Measurements from ENCODE around the gene SAMD3.
"Not testable (repeated sequence)": the region's sequence is repeated elsewhere in the genome, so short reads cannot be mapped to it uniquely, and the experiment has no call there.

The SAMD3 gene

DNA sequence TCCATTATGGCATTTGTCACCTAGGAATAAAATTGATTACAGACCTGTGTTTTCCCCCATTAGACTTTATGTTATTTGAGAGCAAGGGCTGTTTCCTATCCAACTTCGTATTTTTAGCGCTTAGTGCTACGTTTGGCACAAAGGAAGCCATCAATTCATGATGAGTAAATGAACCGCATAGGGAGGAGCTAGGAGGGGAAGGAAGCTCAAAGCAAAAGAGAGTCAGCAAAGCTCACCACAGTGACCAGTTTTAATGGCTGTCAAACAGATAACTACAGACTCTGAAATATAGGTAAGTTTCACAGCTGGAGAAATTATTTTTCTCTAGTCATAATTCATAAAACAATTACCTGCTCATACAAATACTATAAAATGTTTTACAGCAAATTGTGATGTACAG, 6.9 kb upstream of the SAMD3 start:
- no peak overlapping the region for H3K4me3 ChIP-seq (ENCODE audit: low read length)
- TF ChIP-seq ZNF274 (IDR thresholded peaks at IDR 0.05; ENCODE audit: low read depth, low read length): no peak

DNA sequence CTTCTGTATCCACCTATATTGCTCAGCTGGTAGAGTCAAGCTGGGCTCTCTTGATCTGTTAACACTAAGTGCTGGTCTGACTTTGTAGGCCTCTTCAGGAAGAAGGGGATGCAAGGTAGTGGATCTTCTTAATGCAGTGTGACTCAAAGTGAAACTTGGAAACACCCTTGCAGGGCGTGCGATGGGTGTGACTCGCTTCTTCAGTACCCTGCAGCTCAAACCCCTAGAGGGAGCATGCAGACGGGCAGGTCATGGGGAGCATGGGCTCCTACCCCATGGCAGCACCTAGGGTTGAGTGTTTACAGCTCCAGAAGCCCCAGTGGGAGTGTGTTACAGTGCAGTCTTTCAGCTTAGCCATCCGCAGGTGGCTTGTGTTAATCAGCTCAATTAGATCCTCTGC, 757 bp upstream of the SAMD3 start:
- no peak overlapping the region for H3K4me3 ChIP-seq (ENCODE audit: low read length)
- no peak for TF ChIP-seq ZNF274 (IDR thresholded peaks at IDR 0.05; ENCODE audit: low read depth, low read length)

DNA sequence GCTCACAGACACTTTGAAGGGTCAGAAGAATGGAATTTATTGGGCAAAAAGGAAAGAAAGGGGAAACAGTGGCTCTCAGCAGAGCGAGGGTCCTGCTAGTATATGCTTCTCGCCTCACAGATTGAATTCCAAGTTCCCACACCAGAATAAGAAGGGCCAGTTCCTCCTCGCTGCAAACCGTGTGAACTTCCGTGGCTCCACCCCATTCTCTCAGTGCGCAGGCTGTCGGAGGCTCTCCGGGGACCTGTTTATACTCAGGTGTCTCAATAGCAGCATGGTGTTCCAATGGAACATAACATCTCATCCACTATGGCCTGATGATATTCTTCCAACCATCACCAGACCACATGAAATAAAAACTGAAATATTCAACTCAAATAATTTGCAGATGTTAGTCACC, 4.6 kb downstream of the SAMD3 start:
- no peak overlapping the region for H3K4me3 ChIP-seq (ENCODE audit: low read length)
- TF ChIP-seq ZNF274 (IDR thresholded peaks at IDR 0.05; ENCODE audit: low read depth, low read length): no peak

DNA sequence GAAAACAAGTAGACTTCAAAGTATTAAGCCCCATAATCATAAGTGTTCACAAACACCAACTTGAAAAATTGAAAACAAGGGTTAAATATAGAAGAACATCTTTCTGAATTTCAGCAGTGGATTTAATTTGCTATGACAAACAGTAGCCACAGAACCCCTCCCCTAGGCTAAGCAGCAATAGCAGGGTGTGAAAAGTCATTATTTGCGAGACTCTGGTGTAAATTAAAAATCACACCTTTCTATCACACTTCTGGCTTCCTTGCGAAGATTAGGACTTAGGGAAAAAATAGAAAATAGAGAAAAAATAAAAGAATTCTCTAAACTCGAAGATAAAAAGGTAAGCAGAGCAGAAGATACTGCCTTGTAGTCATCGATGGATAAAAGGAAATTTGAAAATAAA, 6.1 kb downstream of the SAMD3 start:
- no peak for TF ChIP-seq ZNF274 (IDR thresholded peaks at IDR 0.05; ENCODE audit: low read depth, low read length)
- H3K4me3 ChIP-seq (ENCODE audit: low read length): no peak overlapping the region

DNA sequence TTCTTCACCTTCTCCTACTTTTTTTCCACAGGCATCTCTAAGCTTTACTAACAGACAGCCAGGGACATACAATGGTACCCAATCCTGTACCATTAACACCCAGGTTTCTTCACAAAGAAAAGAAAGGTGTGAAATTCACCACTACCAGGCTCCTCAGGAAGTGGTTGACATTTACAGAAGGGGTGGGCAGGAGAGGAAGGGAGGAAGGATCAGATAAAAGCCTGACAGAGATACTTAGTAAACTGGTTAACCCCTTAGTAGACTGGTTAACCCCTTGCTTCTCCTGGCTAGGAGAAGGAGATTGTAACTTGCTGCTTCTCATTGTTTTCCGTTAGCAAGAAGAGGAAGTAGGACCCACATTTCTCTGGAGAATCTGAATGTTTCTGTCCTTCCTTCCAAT, 7.2 kb downstream of the SAMD3 start:
- no peak overlapping the region for H3K4me3 ChIP-seq (ENCODE audit: low read length)
- TF ChIP-seq ZNF274 (IDR thresholded peaks at IDR 0.05; ENCODE audit: low read depth, low read length): no peak

DNA sequence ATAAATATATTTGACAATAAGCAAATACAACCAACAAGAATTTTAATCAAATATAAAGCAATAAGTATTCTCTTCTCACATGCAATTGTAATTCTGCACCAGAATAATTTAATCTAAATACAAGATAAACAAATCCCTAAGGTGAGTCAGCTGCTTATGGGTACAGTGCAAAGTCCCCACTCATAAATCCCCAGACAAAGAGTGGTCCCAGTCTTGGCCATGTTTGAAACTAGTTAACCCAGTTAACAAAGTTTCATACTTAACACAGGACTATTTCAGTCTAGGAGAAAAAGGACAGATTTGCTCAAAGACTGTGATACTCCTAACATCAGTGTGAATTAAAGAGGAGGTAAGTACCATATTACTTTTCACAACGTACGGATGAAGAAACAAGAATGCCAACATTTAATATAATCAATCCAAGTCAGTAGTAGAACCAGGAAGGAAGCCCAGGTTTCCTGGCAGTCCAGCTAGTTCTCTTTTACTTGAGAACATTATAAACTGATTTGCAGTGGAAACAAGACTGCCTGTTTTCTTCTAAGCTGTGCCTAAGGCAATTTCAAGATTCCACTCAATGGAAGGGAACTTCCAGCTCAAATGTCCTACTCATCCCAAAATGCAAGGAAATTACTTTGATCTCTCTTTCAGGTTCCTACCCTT, 10.4 kb downstream of the SAMD3 start:
- H3K4me3 ChIP-seq (ENCODE audit: low read length): no peak overlapping the region
- TF ChIP-seq ZNF274 (IDR thresholded peaks at IDR 0.05; ENCODE audit: low read depth, low read length): no peak

DNA sequence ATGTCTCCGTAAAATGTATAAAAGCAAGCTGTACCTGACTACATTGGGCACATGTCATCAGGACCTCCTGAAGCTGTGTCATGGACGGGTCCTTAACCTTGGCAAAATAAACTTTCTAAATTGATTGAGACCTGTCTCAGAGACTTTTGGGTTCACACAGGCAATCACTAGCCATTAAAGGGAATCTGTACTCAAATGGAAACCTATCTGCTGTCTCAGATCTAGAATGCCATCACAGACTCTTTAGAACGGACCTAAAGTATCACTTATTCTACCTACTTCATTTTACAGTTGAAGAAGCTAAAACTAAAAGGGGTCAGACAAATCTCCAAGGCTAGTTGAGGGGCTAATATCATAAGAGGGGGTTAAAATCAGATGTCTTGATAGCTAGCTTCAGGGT, 11.1 kb downstream of the SAMD3 start:
- no peak for TF ChIP-seq ZNF274 (IDR thresholded peaks at IDR 0.05; ENCODE audit: low read depth, low read length)
- no peak overlapping the region for H3K4me3 ChIP-seq (ENCODE audit: low read length)

DNA sequence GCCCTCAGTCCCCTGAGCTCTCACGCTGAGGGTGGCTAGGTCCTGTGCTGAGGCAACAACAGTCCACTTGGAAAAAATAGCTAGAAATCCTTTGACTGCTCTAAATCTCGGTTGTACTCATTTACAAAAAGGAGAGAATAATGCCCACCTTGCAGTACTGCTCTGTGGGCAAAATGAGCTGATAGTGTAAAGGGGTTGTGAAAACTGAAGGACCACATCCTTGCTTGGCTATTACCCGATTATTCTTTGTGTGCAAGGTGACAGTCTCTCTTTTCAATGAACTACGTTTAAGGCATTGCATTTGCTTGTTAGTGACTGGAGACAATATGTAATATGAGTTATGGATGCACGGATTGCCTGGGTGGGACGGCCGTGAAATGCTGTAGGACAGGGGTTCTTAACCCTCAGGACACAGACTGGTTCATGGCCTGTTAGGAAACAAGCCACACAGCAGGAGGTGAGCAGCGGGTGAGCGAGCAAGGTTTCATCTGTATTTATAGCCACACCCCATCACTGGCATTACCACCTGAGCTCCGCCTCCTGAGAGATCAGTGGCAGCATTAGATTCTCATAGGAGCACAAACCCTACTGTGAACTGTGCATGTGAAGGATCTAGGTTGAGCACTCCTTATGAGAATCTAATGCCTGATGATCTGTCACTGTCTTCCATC, 14.6 kb downstream of the SAMD3 start:
- no peak overlapping the region for H3K4me3 ChIP-seq (ENCODE audit: low read length)
- no peak for TF ChIP-seq ZNF274 (IDR thresholded peaks at IDR 0.05; ENCODE audit: low read depth, low read length)

DNA sequence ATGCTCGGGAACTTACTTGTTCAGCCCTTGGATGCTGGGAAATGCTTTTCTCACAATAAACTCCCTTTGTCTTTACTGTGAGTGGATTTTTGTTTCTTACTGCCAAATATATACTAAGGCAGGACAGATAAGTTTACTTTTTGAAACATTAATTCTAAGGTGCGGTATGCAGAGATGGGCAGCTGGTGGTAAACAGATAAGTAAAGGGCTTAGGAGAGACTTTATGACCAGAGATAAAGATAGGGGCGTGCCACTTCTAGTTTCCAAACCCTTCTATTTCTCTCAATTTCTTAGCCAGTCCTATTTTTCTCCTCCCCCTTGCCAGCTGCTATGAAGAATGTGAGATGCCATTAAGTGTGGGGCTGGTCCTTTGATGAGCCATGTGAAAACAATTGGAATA, 16.3 kb downstream of the SAMD3 start:
- H3K4me3 ChIP-seq (ENCODE audit: low read length): no peak overlapping the region
- TF ChIP-seq ZNF274 (IDR thresholded peaks at IDR 0.05; ENCODE audit: low read depth, low read length): no peak

DNA sequence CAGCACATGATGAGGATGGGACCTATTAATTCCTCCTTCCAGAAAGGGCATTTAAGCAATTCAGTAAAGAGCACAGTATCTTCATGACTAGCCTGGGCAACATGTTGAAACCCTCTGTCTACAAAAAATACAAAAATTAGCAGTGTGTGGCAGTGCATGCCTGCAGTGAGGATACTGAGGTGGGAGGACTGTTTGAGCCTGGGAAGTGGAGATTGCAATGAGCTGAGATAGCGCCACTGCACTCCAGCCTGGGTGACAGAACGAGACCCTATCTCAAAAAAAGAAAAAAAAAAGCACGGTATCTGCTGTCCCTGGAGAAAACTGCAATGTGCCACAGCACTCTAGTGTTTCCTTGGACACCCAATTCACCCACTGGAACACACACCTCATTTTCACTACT, 18.4 kb downstream of the SAMD3 start:
- TF ChIP-seq ZNF274 (IDR thresholded peaks at IDR 0.05; ENCODE audit: low read depth, low read length): no peak
- no peak overlapping the region for H3K4me3 ChIP-seq (ENCODE audit: low read length)

DNA sequence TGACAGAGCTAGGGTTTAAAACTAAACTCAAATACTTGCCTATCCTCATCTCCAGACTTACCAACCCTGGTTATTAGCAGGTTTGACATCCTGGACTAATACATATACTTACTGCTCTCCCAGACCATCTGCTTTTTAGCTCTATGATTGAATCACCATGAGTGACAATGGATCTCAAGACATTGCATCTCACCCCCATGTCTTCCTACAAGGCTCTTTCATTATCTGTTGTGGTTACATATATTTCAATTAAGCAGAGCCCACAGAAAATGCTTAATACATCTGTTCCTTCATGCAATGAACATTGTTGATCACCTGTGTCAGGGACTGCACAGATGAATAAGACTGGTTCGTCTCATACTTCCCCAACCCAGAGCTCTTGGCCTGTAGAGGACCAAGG, 19.4 kb downstream of the SAMD3 start:
- no peak overlapping the region for H3K4me3 ChIP-seq (ENCODE audit: low read length)
- no peak for TF ChIP-seq ZNF274 (IDR thresholded peaks at IDR 0.05; ENCODE audit: low read depth, low read length)

DNA sequence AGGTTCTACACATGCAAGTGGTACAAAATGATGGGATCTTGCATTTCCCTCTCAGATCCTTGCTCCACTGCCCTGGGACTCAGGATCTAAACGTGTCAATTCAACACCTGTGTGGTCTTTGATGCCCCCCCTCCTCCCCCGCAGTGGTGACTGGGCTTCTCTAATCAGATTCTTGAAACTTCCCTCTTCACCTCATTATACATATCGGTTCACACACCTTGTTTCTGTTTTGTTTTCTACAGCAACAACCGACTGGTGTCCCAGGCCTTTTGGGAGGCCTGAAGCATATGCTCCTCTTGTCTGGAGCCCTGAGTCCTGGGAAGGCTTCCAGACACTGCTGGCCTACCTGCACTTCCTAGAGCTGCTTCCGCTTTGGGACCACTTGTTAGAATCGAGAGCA, 20.0 kb downstream of the SAMD3 start:
- H3K4me3 ChIP-seq (ENCODE audit: low read length): no peak overlapping the region
- TF ChIP-seq ZNF274 (IDR thresholded peaks at IDR 0.05; ENCODE audit: low read depth, low read length): no peak

DNA sequence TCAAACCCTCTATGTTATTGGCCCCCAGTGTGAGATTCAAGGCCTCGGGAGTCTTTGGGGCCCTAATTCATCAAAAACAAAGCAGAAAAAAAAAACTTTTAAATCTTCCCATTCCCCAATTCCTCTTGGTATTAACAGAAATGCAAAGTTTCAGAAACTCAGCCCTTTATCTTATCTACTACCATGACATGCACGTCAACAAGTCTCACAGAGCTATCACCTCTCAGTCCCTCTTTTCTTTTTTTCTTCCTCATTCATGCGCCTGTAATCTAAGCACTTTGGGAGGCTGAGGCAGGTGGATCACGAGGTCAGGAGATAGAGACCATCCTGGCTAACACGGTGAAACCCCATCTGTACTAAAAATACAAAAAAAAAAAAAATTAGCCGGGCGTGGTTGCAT, 22.7 kb downstream of the SAMD3 start:
- TF ChIP-seq ZNF274 (IDR thresholded peaks at IDR 0.05; ENCODE audit: low read depth, low read length): no peak
- H3K4me3 ChIP-seq (ENCODE audit: low read length): no peak overlapping the region

DNA sequence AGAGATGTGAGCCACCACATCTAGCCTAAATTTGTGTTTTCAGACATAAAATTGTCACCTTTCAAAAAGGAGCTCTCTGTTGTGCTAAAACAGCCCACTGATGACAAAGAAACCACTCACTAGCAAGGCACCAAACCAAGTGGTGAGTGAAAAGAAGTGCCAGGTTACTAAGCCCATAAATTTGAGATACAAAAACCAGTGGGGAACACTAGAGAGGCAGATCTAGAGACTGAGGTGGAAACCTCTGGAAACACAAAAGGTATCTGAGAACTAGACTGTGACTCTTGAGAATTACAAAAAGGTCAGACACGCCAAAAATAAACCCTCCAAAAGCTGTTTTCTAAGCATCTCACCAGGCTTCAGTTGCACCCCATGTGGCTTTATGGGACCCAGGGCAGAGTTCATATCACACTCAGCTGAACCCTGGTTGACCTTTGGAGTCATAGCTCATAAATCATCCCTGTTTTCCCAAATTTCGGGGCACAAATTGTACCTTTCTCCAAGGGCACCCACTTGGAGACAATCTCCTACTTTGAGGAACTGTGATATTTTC, 24.2 kb downstream of the SAMD3 start:
- no peak for TF ChIP-seq ZNF274 (IDR thresholded peaks at IDR 0.05; ENCODE audit: low read depth, low read length)
- no peak overlapping the region for H3K4me3 ChIP-seq (ENCODE audit: low read length)

DNA sequence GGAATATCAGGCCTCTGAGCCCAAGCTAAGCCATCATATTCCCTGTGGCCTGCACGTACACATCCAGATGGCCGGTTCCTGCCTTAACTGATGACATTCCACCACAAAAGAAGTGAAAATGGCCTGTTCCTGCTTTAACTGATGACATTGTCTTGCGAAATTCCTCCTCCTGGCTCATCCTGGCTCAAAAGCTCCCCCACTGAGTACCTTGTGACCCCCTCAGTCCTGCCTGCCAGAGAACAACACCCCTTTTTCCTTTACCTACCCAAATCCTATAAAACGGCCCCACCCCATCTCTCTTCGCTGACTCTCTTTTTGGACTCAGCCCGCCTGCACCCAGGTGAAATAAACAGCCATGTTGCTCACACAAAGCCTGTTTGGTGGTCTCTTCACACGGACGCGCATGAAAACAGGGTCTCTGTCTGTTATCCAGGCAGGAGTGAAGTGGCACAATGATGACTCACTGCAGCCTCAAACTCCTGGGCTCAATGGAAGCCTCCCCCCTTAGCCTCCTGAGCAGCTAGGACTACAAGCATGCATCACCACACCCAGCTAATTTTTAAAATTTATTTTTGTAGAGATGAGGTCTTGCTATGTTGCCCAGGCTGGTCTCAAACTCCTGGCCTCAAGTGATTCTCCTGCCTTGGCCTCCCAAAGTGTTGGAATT, 24.8 kb downstream of the SAMD3 start:
- not testable (repeated sequence) for H3K4me3 ChIP-seq (ENCODE audit: low read length)

DNA sequence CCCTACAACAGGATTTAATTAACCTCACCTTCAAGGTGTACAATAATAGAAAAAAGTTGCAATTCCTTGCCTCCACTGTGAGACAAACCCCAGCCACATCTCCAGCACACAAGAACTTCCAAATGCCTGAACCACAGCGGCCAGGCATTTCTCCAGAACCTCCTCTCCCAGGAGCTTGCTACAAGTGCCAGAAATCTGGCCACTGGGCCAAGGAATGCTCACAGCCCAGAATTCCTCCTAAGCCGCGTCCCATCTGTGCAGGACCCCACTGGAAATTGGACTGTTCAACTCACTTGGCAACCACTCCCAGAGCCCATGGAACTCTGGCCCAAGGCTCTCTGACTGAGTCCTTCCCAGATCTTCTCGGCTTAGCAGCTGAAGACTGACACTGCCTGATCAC, 28.3 kb downstream of the SAMD3 start:
- not testable (repeated sequence) for H3K4me3 ChIP-seq (ENCODE audit: low read length)

Data from GM08714 (cell line).